Measurements from ENCODE around the gene COL4A1.

DNA sequence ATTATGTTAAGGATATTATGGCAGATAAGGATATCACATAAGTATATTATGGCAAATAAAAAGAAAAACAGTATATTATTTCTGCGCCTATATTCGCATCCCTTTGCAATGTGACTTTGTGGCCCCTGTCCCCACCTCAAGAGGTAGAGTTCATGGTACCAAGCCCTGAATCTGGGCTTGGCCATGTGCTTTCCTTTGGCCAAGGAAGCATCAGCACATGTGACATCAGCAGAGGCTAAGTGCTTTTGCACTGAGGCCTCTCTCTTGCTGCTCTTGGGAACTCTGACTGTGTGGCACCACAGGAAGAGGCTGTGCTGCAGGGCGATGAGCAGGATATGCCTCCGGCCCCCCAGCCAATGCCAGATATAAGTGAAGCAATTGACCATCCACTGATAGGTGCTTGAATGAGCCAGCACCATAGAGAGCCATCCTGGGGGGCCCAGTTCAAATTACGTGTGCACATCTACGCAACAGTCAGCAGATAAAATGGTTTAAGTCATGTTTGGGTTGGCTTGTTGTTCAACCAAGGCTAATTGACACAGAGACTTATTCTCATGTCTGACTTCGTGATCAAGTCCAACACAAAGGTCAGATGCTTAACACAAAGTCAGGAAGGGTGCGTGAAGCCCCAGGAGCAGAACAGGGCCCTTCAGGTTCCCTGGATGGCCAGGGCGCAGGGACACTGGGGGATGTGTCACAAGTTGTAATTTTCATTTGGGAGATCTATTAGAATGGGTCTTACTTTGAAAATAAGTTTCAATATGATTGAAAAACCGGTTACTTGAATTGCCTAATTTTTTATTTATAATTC is 173.3 kb downstream of the COL4A1 start:
- TF ChIP-seq EZH2 (IDR thresholded peaks at IDR 0.05; ENCODE audit: insufficient read depth, poor library complexity, severe bottlenecking) (no peak), EZH2phosphoT487 (IDR thresholded peaks at IDR 0.05; ENCODE audit: insufficient read depth, low read depth) (no peak)

Measured in GM23248 (cell line).